ACC112 (cell line): Measurements from ENCODE around the gene ELOVL6.
"Not testable (repeated sequence)": the region's sequence is repeated elsewhere in the genome, so short reads cannot be mapped to it uniquely, and the experiment has no call there.

Experiments used
- H2AFZ ChIP-seq: fragments of 200-600 bp; sonication (generic); one replicate; pipeline ENCODE4 v1.6.0; 2017; ENCODE audit warnings: antibody characterized with exemption, low read length; ENCODE audit not compliant: unreplicated experiment
- H3K27ac ChIP-seq: fragments of 200-600 bp; sonication (generic); 2 replicates; pipeline ENCODE4 v1.5.1; 2014; ENCODE audit warnings: low read depth, mild to moderate bottlenecking, antibody characterized with exemption, low read length, moderate library complexity
- H3K27me3 ChIP-seq: fragments of 200-600 bp; sonication (generic); 2 replicates; pipeline ENCODE4 v1.6.1; 2014; ENCODE audit warnings: mild to moderate bottlenecking, antibody characterized with exemption, low read length, moderate library complexity, mixed read lengths; ENCODE audit not compliant: insufficient read depth
- H3K36me3 ChIP-seq: fragments of 200-600 bp; sonication (generic); 2 replicates; pipeline ENCODE4 v1.6.1; 2016; ENCODE audit warnings: mild to moderate bottlenecking, antibody characterized with exemption, low read length, moderate library complexity, mixed read lengths; ENCODE audit not compliant: insufficient read depth
- H3K4me1 ChIP-seq: fragments of 200-600 bp; sonication (generic); one replicate; pipeline ENCODE4 v1.6.1; 2016; ENCODE audit warnings: low read length, mixed read lengths; ENCODE audit not compliant: insufficient read depth, unreplicated experiment, control insufficient read depth
- H3K4me3 ChIP-seq: fragments of 200-600 bp; sonication (generic); 2 replicates; pipeline ENCODE4 v1.5.1; 2014; ENCODE audit warnings: mild to moderate bottlenecking, low read depth, low read length
- H3K79me2 ChIP-seq: fragments of 200-600 bp; sonication (generic); one replicate; pipeline ENCODE4 v1.6.0; 2016; ENCODE audit warnings: low read length; ENCODE audit not compliant: control insufficient read depth, unreplicated experiment, insufficient read depth

ELOVL6 gene

DNA sequence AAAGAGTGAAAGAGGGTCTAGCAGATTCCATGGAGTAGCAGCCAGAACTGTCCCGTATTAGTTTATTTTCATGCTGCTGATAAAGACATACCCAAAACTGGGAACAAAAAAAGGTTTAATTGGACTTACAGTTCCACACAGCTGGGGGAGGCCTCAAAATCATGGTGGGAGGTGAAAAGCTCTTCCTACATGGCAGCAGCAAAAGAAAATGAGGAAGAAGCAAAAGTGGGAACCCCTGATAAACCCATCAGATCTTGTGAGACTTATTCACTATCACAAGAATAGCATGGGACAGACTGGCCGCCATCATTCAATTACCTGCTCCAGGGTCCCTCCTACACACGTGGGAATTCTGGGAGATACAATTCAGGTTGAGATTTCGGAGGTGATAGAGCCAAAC is 18.8 kb upstream of the ELOVL6 start:
- not testable (repeated sequence) for H3K79me2 ChIP-seq, H3K4me3 ChIP-seq, H3K27ac ChIP-seq, H2AFZ ChIP-seq, H3K36me3 ChIP-seq, H3K4me1 ChIP-seq, H3K27me3 ChIP-seq

DNA sequence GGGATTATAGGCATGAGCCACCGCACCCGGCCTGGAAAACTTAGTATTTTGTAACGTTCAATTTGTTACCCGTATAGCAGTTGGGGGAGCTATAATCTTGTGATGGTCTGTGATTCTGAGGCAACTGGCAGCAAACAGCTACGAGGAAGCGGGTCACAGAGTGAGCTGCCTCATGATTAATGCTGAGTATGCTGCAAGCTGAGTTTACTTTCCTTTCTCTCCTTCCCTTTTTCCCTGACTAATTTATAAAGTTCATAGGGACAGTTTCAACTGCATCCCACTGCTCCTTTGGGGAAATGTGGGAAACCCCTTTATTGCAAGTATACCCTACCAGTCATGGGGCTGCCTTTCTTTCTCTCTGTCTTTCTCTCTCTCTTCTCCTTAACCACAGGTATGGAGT is 17.7 kb upstream of the ELOVL6 start:
- Histone ChIP-seq H3K4me3 (no peak overlapping the region), H3K79me2 (no peaks in the 10 kb centered on the region), H3K4me1 (no peaks in the 10 kb centered on the region), H3K27me3 (peaks cover 5% of the 10 kb centered on the region; the same call in 1 of the 2 replicates), H3K36me3 (no peaks in the 10 kb centered on the region), H2AFZ (no peak overlapping the region), H3K27ac (no peak overlapping the region)

DNA sequence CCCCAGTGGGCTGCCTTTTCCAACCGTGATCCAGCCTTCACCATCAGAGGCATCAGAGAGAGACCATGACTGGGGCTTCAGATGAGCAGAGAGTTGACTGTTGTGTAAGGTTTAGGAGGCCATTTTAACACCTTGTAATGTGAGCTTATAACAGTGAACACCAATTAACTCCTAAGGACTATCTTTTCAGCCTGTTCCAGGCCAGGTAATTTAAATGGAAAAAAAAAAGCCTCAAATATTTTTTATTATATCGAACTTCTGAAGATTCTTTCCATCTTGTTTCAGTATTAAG is 13.3 kb upstream of the ELOVL6 start:
- no peak overlapping the region for H3K4me3 ChIP-seq
- no peak overlapping the region for H3K27ac ChIP-seq
- H3K4me1 ChIP-seq, result peaks cover 4% of the 10 kb centered on the region
- no peaks in the 10 kb centered on the region for H3K79me2 ChIP-seq
- H3K36me3 ChIP-seq, result no peaks in the 10 kb centered on the region
- H3K27me3 ChIP-seq, result no peaks in the 10 kb centered on the region
- H2AFZ ChIP-seq, result peak overlapping the region; percentile 13

DNA sequence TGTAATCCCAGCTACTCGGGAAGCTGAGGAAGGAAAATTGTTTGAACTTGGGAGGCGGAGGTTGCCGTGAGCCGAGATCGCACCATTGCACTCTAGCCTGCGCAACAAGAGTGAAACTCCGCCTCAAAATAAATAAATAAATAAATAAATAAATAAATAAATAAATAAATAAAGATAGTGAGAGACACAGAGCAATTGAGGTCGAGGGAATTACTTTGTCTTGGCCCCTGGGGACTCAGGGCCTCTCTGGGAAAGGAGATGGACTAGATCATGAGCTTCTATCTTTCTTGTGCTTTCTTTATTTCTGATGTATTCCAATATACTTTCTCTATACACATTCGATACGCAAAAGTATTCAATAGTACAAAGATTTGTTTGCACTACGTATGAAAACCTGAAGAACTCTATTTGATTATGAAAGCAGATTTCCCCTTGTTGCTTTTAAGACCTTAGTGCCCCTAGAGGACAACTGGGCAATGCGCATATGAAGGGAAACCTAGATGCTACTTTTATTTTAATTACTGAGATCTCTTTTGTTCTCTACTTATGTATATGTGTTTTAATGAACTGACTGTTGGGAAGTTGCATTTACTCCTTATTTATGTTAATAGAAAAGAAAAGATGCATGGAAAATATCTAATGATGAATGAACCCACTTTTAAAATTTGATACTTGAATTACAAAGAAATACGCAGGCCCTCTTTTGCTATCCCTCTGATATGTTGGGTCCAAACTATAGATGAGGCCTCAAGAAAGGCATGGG is 12.8 kb upstream of the ELOVL6 start:
- Histone ChIP-seq H3K4me1 (peaks cover 4% of the 10 kb centered on the region), H3K79me2 (no peaks in the 10 kb centered on the region), H2AFZ (peak overlapping the region; percentile 75), H3K36me3 (no peaks in the 10 kb centered on the region), H3K27me3 (no peaks in the 10 kb centered on the region), H3K27ac (no peak overlapping the region), H3K4me3 (0 out of 2 replicates have a peak overlapping the region, but pooled peaks have one; percentile 32)

DNA sequence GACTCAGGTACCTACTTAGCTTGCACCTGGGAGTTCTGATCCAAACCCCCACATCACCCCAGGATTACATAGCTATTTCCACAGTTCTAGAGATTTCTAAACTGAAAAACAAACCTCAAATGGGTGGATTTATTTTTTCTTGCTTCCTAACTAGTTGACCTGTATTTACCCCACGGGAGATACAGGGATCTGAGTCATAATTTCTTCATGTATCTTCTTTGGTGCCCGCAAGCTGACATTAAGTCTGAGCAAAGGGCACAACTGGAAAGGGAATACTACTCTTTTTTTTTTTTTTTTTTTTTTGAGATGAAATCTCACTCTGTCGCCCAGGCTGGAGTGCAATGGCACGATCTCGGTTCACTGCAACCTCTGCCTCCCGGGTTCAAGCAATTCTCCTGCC is 10.0 kb upstream of the ELOVL6 start:
- H3K36me3 ChIP-seq, result no peaks in the 10 kb centered on the region
- H2AFZ ChIP-seq, result no peak overlapping the region
- H3K27me3 ChIP-seq, result no peaks in the 10 kb centered on the region
- H3K79me2 ChIP-seq, result no peaks in the 10 kb centered on the region
- H3K4me1 ChIP-seq, result peaks cover 4% of the 10 kb centered on the region
- H3K27ac ChIP-seq, result no peak overlapping the region
- H3K4me3 ChIP-seq, result no peak overlapping the region

DNA sequence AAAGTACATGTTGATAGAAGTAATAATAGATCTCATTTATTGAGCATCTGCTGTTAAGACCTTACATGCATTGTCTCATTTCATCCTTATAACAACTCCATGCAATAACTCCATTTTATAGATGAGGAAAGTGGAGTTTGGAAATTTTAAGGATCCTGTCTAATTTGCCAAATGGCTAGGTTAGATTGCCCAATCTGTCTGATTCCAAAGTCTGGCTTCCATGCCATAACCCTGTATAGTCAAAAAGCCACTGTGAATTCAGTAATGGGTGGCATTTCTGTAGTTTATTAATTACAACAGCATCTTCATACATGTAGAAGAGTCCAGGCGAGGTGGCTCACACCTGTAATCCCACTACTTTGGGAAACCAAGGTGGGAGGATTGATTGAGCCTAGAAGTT is 8.8 kb upstream of the ELOVL6 start:
- no peak overlapping the region for H2AFZ ChIP-seq
- peaks cover 4% of the 10 kb centered on the region for H3K4me1 ChIP-seq
- H3K27me3 ChIP-seq, result no peaks in the 10 kb centered on the region
- H3K4me3 ChIP-seq, result no peak overlapping the region
- no peaks in the 10 kb centered on the region for H3K79me2 ChIP-seq
- H3K36me3 ChIP-seq, result no peaks in the 10 kb centered on the region
- no peak overlapping the region for H3K27ac ChIP-seq

DNA sequence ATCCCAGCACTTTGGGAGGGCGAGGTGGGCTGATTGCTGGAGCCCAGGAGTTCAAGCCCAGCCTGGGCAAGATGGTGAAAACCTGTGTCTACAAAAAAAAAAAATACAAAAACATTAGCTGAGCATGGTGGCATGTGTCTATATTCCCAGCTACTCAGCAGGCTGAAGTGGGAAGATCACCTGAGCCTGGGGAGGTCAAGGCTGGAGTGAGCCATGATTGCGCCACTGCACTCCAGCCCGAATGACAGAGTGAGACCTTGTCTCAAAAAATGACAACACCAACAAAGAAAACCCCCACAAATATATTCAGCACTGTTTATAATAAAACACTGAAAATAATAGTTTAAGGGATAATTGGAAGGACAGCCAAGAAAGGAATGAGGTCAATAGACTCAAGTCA is 3.6 kb upstream of the ELOVL6 start:
- no peak overlapping the region for H3K4me3 ChIP-seq
- H3K4me1 ChIP-seq, result peaks cover 5% of the 10 kb centered on the region
- no peak overlapping the region for H2AFZ ChIP-seq
- no peaks in the 10 kb centered on the region for H3K27me3 ChIP-seq
- peaks cover 13% of the 10 kb centered on the region for H3K79me2 ChIP-seq
- H3K36me3 ChIP-seq, result no peaks in the 10 kb centered on the region
- H3K27ac ChIP-seq, result no peak overlapping the region

DNA sequence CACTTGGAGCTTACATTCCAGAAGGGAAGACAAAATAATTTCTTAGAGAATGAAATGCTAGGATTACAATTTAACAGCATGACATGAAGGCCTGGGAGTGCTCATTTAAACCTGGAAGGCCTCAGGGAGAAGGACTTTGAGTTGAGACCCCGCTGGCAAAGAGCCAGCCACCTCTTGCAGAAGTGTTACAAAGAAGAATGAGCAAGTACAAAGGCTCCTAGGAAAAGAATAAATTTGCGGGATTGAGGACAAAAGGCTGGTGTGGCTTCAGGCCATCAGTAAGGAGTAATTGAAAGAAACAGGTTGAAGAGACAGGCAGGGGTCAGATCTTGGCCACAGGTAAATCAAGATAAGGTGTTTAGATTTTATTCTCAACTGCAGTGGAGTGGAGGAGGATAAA is 3.1 kb upstream of the ELOVL6 start:
- no peak overlapping the region for H3K4me3 ChIP-seq
- H3K27ac ChIP-seq, result no peak overlapping the region
- H2AFZ ChIP-seq, result no peak overlapping the region
- H3K4me1 ChIP-seq, result peaks cover 5% of the 10 kb centered on the region
- H3K79me2 ChIP-seq, result peaks cover 14% of the 10 kb centered on the region
- no peaks in the 10 kb centered on the region for H3K27me3 ChIP-seq
- H3K36me3 ChIP-seq, result no peaks in the 10 kb centered on the region

DNA sequence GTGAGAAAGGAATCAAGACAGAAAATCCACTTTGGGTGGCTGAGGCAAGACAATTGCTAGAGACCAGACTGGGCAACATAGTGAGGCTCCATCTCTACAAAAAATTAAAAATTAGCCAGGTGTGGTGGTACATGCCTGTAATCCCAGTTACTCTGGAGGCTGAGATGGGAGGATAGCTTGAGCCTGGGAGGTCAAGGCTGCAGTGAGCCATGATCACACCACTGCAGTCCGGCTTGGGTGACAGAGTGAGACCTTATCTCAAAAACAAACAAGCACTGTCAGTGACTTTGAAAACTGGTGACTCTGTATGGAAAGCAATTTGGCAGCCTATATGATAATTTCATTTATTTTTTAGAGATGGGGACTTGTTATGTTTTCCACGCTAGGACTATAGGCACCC is 2.3 kb upstream of the ELOVL6 start:
- Histone ChIP-seq H2AFZ (no peak overlapping the region), H3K36me3 (no peaks in the 10 kb centered on the region), H3K4me3 (no peak overlapping the region), H3K27ac (no peak overlapping the region), H3K4me1 (peaks cover 7% of the 10 kb centered on the region), H3K79me2 (peaks cover 19% of the 10 kb centered on the region), H3K27me3 (no peaks in the 10 kb centered on the region)

DNA sequence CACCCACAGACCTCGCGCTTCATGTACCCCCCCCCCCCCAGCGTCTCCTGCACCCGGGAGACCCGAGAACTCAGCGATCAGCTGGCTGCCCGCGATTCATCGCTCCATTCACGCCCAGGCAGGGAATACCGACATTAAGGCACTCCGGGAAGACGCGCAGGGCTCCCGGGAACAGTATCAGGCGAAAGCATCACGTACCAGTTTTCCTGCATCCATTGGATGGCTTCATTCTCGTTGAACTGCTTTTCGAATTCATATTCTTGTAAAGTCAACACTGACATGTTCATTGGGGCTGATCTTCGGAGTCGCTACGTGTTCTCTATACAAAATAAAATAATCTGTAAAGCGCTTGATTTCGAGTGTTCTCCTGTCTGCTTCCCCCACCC is 373 bp downstream of the ELOVL6 start:
- H3K36me3 ChIP-seq, result no peaks in the 10 kb centered on the region
- peak overlapping the region; percentile 95 for H3K4me3 ChIP-seq
- peaks cover 35% of the 10 kb centered on the region for H3K79me2 ChIP-seq
- peak overlapping the region; percentile 16 for H3K27ac ChIP-seq
- peaks cover 16% of the 10 kb centered on the region for H3K4me1 ChIP-seq
- no peaks in the 10 kb centered on the region for H3K27me3 ChIP-seq
- H2AFZ ChIP-seq, result peak overlapping the region; percentile 90

DNA sequence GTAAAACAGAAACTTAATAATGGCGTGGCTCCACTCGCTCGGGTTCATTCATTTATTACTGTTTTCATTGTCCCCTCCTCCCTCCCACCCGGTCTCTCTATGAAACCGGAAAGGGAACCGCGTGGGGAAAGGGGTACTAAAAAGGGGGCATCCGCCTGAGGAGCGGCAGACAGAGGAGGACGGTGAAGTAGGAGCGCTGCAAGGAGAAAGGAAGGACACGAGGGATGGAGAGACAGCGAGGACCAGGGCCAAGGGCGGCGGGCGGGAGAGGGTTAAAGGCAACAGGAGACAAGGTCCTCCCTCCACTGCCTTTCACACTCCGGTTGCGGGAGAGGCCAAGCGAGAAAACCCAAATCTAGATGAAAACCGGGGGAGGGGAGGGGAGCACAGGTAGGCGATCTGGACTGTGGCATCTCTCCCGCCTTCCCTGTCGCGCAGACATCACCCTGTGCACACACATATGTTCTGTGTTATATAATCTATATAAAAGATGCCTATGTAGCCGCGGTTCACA is 829 bp downstream of the ELOVL6 start:
- H2AFZ ChIP-seq, result peak overlapping the region; percentile 98
- peaks cover 40% of the 10 kb centered on the region for H3K79me2 ChIP-seq

More for the DNA sequence above, 829 bp downstream of the ELOVL6 start:
- Histone ChIP-seq H3K27me3 (no peaks in the 10 kb centered on the region), H3K4me1 (peaks cover 20% of the 10 kb centered on the region), H3K27ac (peak overlapping the region; percentile 37; the same call in 1 of the 2 replicates), H3K36me3 (no peaks in the 10 kb centered on the region), H3K4me3 (peak overlapping the region; percentile 95)
